ENCODE data around the gene BRME1.
A peak's percentile ranks its signal among the peaks of the same experiment; 100 is the strongest.

Gene BRME1

GRCh38 chr19:13885826-13886365 lies 20.0 kb downstream of the BRME1 start:
- DNase-seq: no peak

- DNase-seq: no peak
Observed at GRCh38 chr19:13884726-13885591, 21.0 kb downstream of the BRME1 start.

- no peak for DNase-seq
Observed at GRCh38 chr19:13883516-13884064, 22.3 kb downstream of the BRME1 start.

- DNase-seq: no peak
Observed at GRCh38 chr19:13882836-13883235, 23.1 kb downstream of the BRME1 start.

GRCh38 chr19:13882419-13882795 lies 23.5 kb downstream of the BRME1 start:
- no peak for DNase-seq

- no peak for DNase-seq
Observed at GRCh38 chr19:13881692-13882418, 24.1 kb downstream of the BRME1 start.

- DNase-seq: no peak
Observed at GRCh38 chr19:13881251-13881691, 24.6 kb downstream of the BRME1 start.

- DNase-seq: peak; percentile 96
Observed at GRCh38 chr19:13880059-13881043, 25.6 kb downstream of the BRME1 start.

- no peak for DNase-seq
Observed at GRCh38 chr19:13877303-13877702, 28.6 kb downstream of the BRME1 start.

- no peak for DNase-seq
Observed at GRCh38 chr19:13876834-13877233, 29.1 kb downstream of the BRME1 start, which contains the start of gene NANOS3. NANOS3 (plus strand) TSS chr19:13877134; CDS start chr19:13877249, 115 bp downstream.

GRCh38 chr19:13875824-13876223 lies 30.1 kb downstream of the BRME1 start:
- DNase-seq: no peak

- no peak for DNase-seq
Observed at GRCh38 chr19:13873834-13874515, 31.9 kb downstream of the BRME1 start.

GRCh38 chr19:13872695-13873389 lies 33.1 kb downstream of the BRME1 start:
- no peak for DNase-seq

- DNase-seq: no peak
Observed at GRCh38 chr19:13872339-13872694, 33.6 kb downstream of the BRME1 start.

- DNase-seq: no peak
Observed at GRCh38 chr19:13870873-13871272, 35.0 kb downstream of the BRME1 start.

- DNase-seq: no peak
Observed at GRCh38 chr19:13869281-13869680, 36.6 kb downstream of the BRME1 start.

GRCh38 chr19:13868663-13869062 lies 37.3 kb downstream of the BRME1 start:
- no peak for DNase-seq

- DNase-seq: no peak
Observed at GRCh38 chr19:13866463-13867046, 39.4 kb downstream of the BRME1 start.

- no peak for DNase-seq
Observed at GRCh38 chr19:13865571-13866462, 40.1 kb downstream of the BRME1 start.

All from GOT3 (cell line).